Measurements from ENCODE around the gene BPIFB3. TPM values are rescaled to one million over a fixed set of nuclear protein-coding genes. Genes with fewer than 3 reads are reported as not detected.

BPIFB3 gene
- total and polyA plus RNA-seq, 9 of the 15 experiments (the other 6 are each of a cell fraction or from before 2014, with no cell fraction given) = not detected

- TF ChIP-seq ZNF318 (IDR thresholded peaks at IDR 0.05; ENCODE audit: borderline replicate concordance in 1 of 2, low read depth in 1 of 2) (no peak), ETS1 (conservative IDR thresholded peaks at IDR 0.05; ENCODE audit: control insufficient read depth, low read depth, low read length) (no peak), MAFK (IDR thresholded peaks at IDR 0.05; ENCODE audit: low read length) (no peak), ARID3B (CRISPR knock-in tag; IDR thresholded peaks at IDR 0.05; ENCODE audit: borderline replicate concordance) (no peak), PHTF2 (CRISPR knock-in tag; IDR thresholded peaks at IDR 0.05) (no peak), DIDO1 (tag; IDR thresholded peaks at IDR 0.05; ENCODE audit: low read depth) (no peak), FOXO4 (CRISPR knock-in tag; IDR thresholded peaks at IDR 0.05) (no peak), NFATC3 (IDR thresholded peaks at IDR 0.05) (no peak), PBX2 (CRISPR knock-in tag; IDR thresholded peaks at IDR 0.05; ENCODE audit: low read depth) (no peak), PBX2 (tag; conservative IDR thresholded peaks at IDR 0.05; ENCODE audit: low read depth) (no peak), TSC22D4 (tag; IDR thresholded peaks at IDR 0.05) (no peak), MYC (IDR thresholded peaks at IDR 0.05; ENCODE audit: low read depth, low read length) (no peak), MYC (CRISPR knock-in tag; IDR thresholded peaks at IDR 0.05; ENCODE audit: borderline replicate concordance, low read depth) (no peak)
Observed at GRCh38 chr20:33104336-33104735, 50.6 kb downstream of the BPIFB3 start (continued).
